Caco-2 (cell line): ENCODE measurements around the gene ADIG. TPM values are rescaled to one million over a fixed set of nuclear protein-coding genes. Genes with fewer than 3 reads are reported as not detected.
A peak's percentile ranks its signal among the peaks of the same experiment; 100 is the strongest.

Experiments
- BruUV-seq: library from RNA; stranded (reverse); fragments of 400-500 nt; replicated peaks from 2 replicates; lab custom pipeline; 2021; lab: Mats Ljungman, UMichigan
- CTCF ChIA-PET: fragments of 300-600 bp; sonication (Branson Sonifier 250); formaldehyde crosslinking; loops from one replicate; lab custom pipeline; 2022; ENCODE audit warnings: antibody characterized with exemption; lab: Charles Lee
- POLR2A ChIA-PET: fragments of 300-600 bp; sonication (Branson Sonifier 250); formaldehyde crosslinking; loops from one replicate; lab custom pipeline; 2022; ENCODE audit warnings: antibody characterized with exemption; lab: Charles Lee
- DNase-seq, 2 experiments: peaks; one replicate each; pipeline versions ENCODE4 v3.0.0 to v3.0.0-alpha.2; 2020 to 2022
- H3K27me3 ChIP-seq: replicated peaks from 2 replicates; pipeline ENCODE4 v1.6.0; 2011; ENCODE audit warnings: low read length; ENCODE audit not compliant: control insufficient read depth, insufficient read depth
- H3K36me3 ChIP-seq: 2 replicates; pipeline ENCODE4 v1.5.1; 2011; ENCODE audit warnings: low read length; ENCODE audit not compliant: control insufficient read depth, insufficient read depth
- H3K4me1 ChIP-seq: fragments of 250-450 bp; sonication (Bioruptor Pico); 2 replicates; pipeline ENCODE4 v1.5.1; 2020; ENCODE audit warnings: mild to moderate bottlenecking
- H3K4me3 ChIP-seq: 2 replicates; pipeline ENCODE4 v1.5.1; 2011; ENCODE audit warnings: low read depth, mild to moderate bottlenecking, control low read depth, low read length
- H3K9me3 ChIP-seq: fragments of 250-450 bp; sonication (Bioruptor Pico); 2 replicates; pipeline ENCODE4 v1.5.1; 2020; ENCODE audit warnings: mild to moderate bottlenecking, moderate library complexity
- H3K27ac Mint-ChIP-seq: one replicate; pipeline ENCODE4 v1.8.0; 2022; ENCODE audit warnings: mixed read lengths; ENCODE audit not compliant: unreplicated experiment
- H3K27me3 Mint-ChIP-seq: one replicate; pipeline ENCODE4 v1.8.0; 2022; ENCODE audit warnings: mixed read lengths; ENCODE audit not compliant: insufficient read depth, unreplicated experiment
- H3K36me3 Mint-ChIP-seq: one replicate; pipeline ENCODE4 v1.8.0; 2022; ENCODE audit warnings: mild to moderate bottlenecking, mixed read lengths; ENCODE audit not compliant: insufficient read depth, unreplicated experiment
- H3K4me1 Mint-ChIP-seq: one replicate; pipeline ENCODE4 v1.8.0; 2022; ENCODE audit warnings: low read depth, mixed read lengths; ENCODE audit not compliant: unreplicated experiment
- H3K4me3 Mint-ChIP-seq: one replicate; pipeline ENCODE4 v1.8.0; 2022; ENCODE audit warnings: mild to moderate bottlenecking, moderate library complexity, mixed read lengths; ENCODE audit not compliant: unreplicated experiment
- H3K9me3 Mint-ChIP-seq: one replicate; pipeline ENCODE4 v1.8.0; 2022; ENCODE audit warnings: mixed read lengths; ENCODE audit not compliant: unreplicated experiment
- CTCF ChIP-seq, 2 experiments: fragments of 200-600 bp in 1 of 2; IDR thresholded peaks; 1 replicate in 1 of 2; 2 replicates in 1 of 2; pipeline versions ENCODE4 v1.5.1 to v1.8.0; 2011 to 2022; ENCODE audit warnings: antibody characterized with exemption in 1 of 2, control low read depth in 1 of 2, inconsistent platforms in 1 of 2, low read depth in 1 of 2, low read length in 1 of 2, mild to moderate bottlenecking in 1 of 2, moderate library complexity in 1 of 2; ENCODE audit not compliant: insufficient read depth in 1 of 2, severe bottlenecking in 1 of 2, unreplicated experiment in 1 of 2
- intact Hi-C: fragments of 100-400 bp; cut with micrococcal nuclease; formaldehyde crosslinking; loops from one replicate; pipeline ENCODE4 v1.10.0; 2022; ENCODE audit not compliant: unreplicated experiment
- total RNA-seq: library from RNA; stranded (reverse); gene quantifications from 2 replicates; pipeline ENCODE4 v1.2.3, GENCODE V29; 2022

ADIG gene
- total RNA-seq, 1 experiment from 2014 or later = not detected

GRCh38 chr20:38550274-38550673, 30.7 kb upstream of the ADIG start:
- peaks cover 7% of the 10 kb centered on the region; the same call in 1 of the 2 replicates for H3K36me3 ChIP-seq
- peak; percentile 48 for TF ChIP-seq CTCF (IDR thresholded peaks at IDR 0.05; ENCODE audit: insufficient read depth in 1 of 2, low read depth in 1 of 2, low read length in 1 of 2, severe bottlenecking in 1 of 2, unreplicated experiment in 1 of 2)
- H3K9me3 ChIP-seq = no peaks in the 10 kb centered on the region
- H3K4me3 ChIP-seq = no peak overlapping the region
- DNase-seq = peak in 1 of 2 experiments; percentile 27
- peaks cover 4% of the 10 kb centered on the region for H3K4me1 Mint-ChIP-seq
- no peaks in the 10 kb centered on the region for H3K9me3 Mint-ChIP-seq
- no peak overlapping the region for H3K27ac Mint-ChIP-seq
- BruUV-seq = no TSS peak
- POLR2A ChIA-PET = no interaction called here
- no peak overlapping the region for H3K4me3 Mint-ChIP-seq
- intact Hi-C loops = no loop called here
- no peaks in the 10 kb centered on the region for H3K27me3 ChIP-seq
- H3K27me3 Mint-ChIP-seq = no peaks in the 10 kb centered on the region
- CTCF ChIA-PET = no interaction called here
- H3K36me3 Mint-ChIP-seq = peaks cover 36% of the 10 kb centered on the region
- H3K4me1 ChIP-seq = peaks cover 11% of the 10 kb centered on the region

GRCh38 chr20:38551056-38551626, 29.9 kb upstream of the ADIG start:
- CTCF ChIA-PET = no interaction called here
- Histone ChIP-seq H3K4me1 (peaks cover 14% of the 10 kb centered on the region), H3K36me3 (peaks cover 4% of the 10 kb centered on the region; the same call in 1 of the 2 replicates), H3K9me3 (no peaks in the 10 kb centered on the region), H3K27me3 (no peaks in the 10 kb centered on the region), H3K4me3 (no peak overlapping the region)
- no peak for TF ChIP-seq CTCF (IDR thresholded peaks at IDR 0.05; ENCODE audit: insufficient read depth in 1 of 2, low read depth in 1 of 2, low read length in 1 of 2, severe bottlenecking in 1 of 2, unreplicated experiment in 1 of 2)
- intact Hi-C loops = no loop called here
- POLR2A ChIA-PET = interaction anchor here (0.6 kb wide), 1 partner anchor 18 kb away, joined by 5 read pairs; no protein-coding TSS in a partner anchor
- no peak overlapping the region for H3K4me3 Mint-ChIP-seq
- BruUV-seq = no TSS peak
- no peaks in the 10 kb centered on the region for H3K9me3 Mint-ChIP-seq
- H3K27me3 Mint-ChIP-seq = no peaks in the 10 kb centered on the region
- H3K36me3 Mint-ChIP-seq = peaks cover 28% of the 10 kb centered on the region
- peaks cover 5% of the 10 kb centered on the region for H3K4me1 Mint-ChIP-seq
- DNase-seq = no peak
- no peak overlapping the region for H3K27ac Mint-ChIP-seq

- Histone ChIP-seq H3K36me3 (peaks cover 3% of the 10 kb centered on the region; the same call in 1 of the 2 replicates), H3K27me3 (no peaks in the 10 kb centered on the region), H3K9me3 (no peaks in the 10 kb centered on the region), H3K4me3 (no peak overlapping the region), H3K4me1 (peaks cover 14% of the 10 kb centered on the region)
- H3K9me3 Mint-ChIP-seq = no peaks in the 10 kb centered on the region
- H3K4me1 Mint-ChIP-seq = peaks cover 5% of the 10 kb centered on the region
- no peak for TF ChIP-seq CTCF (IDR thresholded peaks at IDR 0.05; ENCODE audit: insufficient read depth in 1 of 2, low read depth in 1 of 2, low read length in 1 of 2, severe bottlenecking in 1 of 2, unreplicated experiment in 1 of 2)
- H3K27ac Mint-ChIP-seq = no peak overlapping the region
- CTCF ChIA-PET = interaction anchor here (0.7 kb wide), 1 partner anchor 82 kb away, joined by 3 read pairs; no protein-coding TSS in a partner anchor
- POLR2A ChIA-PET = no interaction called here
- peak in 1 of 2 experiments; percentile 76 for DNase-seq
- no peak overlapping the region for H3K4me3 Mint-ChIP-seq
- no TSS peak for BruUV-seq
- no peaks in the 10 kb centered on the region for H3K27me3 Mint-ChIP-seq
- peaks cover 31% of the 10 kb centered on the region for H3K36me3 Mint-ChIP-seq
- intact Hi-C loops = loop anchor here (2.0 kb wide), 1 partner anchor 82 kb away; the partner anchor contains the start of gene RALGAPB
Observed at GRCh38 chr20:38554986-38555385, 26.0 kb upstream of the ADIG start.
